ENCODE measurements around the gene SAMM50.

DNA sequence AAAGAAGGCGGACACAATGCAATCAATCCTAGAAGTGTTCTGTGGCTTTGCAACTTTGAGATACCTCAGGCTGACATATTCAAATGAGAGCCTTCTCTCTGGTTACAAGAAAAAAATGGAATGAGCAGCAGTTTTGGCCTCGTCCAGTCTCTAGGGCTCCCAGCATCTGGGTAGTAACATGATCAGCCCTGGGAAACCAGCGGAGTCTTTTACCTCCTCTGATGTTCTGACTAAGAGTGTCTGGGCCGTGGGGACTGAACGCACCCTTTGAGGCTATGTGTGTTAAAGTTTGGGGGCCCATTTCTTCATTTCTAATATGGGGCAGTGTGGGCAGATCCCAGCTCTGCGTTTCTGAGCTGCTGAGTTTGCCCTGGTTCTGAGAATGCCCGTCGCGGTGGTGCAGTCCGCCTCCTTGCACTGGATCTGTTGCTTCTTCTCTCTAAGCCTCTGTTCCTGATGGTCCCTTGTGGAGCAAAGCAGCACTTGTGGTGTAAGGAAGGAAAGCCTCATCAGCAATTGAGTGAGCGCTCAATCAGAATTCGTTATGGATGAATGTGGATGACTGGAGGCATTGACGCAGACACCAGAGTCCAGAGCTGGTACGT is 77.0 kb downstream of the SAMM50 start:
- TF ChIP-seq EP300 (IDR thresholded peaks at IDR 0.05) (no peak), POLR2A (IDR thresholded peaks at IDR 0.05; ENCODE audit: low read depth) (no peak), POLR2AphosphoS5 (IDR thresholded peaks at IDR 0.05) (no peak)
- TF ChIP-seq, protein P1, sequence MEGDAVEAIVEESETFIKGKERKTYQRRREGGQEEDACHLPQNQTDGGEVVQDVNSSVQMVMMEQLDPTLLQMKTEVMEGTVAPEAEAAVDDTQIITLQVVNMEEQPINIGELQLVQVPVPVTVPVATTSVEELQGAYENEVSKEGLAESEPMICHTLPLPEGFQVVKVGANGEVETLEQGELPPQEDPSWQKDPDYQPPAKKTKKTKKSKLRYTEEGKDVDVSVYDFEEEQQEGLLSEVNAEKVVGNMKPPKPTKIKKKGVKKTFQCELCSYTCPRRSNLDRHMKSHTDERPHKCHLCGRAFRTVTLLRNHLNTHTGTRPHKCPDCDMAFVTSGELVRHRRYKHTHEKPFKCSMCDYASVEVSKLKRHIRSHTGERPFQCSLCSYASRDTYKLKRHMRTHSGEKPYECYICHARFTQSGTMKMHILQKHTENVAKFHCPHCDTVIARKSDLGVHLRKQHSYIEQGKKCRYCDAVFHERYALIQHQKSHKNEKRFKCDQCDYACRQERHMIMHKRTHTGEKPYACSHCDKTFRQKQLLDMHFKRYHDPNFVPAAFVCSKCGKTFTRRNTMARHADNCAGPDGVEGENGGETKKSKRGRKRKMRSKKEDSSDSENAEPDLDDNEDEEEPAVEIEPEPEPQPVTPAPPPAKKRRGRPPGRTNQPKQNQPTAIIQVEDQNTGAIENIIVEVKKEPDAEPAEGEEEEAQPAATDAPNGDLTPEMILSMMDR (IDR thresholded peaks at IDR 0.05), result no peak

Data from esophagus muscularis mucosa (tissue), 4 donors.